ENCODE measurements around the gene OSTM1. TPM values are rescaled to one million over a fixed set of nuclear protein-coding genes. Genes with fewer than 3 reads are reported as not detected.

The OSTM1 gene
- total and polyA plus RNA-seq, 2 of the 13 experiments (the other 11 are each of a cell fraction or from before 2014, with no cell fraction given): 8.7 to 20.5 TPM

DNA sequence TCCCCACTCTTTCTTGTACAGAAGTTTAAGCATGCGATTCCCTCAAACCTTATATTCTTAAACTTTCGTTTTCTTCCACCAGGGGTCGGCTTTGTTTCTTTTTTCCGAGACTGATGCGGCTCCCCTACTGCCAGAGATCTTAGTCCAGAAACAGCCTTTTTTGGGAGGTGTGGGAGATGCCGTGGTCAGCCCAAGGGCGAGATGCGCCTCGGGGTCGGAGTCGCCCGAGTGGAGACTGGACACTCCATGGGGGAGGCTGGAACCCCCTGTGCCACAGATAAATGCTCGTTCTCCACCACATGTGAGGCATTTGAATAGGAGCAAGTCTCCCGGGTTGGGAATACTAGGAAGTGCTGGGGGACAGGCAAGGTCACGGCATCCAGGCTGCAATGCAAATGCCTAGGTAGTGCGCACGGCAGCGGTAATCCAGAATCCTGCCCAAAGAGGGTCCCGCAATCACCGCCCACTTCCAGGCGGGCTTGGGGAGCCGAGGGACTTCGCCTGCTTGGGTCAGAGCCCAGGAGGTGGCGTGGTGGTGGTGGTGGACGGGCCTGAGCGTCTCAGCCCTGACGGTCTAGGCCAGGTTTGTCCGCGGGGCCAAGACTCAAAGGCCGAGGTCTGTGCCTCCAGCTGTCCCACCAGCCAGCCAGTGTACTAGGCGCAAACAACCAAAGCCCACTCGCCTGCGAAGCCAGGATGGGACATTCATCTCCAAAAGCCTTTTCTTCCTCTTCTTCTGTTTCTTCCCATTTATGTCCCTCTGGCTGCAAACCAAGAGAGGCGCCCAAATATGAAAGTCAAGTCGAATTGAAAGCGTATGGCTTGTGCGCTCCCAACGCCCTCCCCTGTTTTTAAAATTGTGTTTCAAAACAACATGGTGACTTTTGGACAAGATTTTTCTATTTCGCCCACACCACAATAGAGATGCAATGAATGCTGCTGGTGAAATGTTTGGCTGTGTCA, 39.3 kb upstream of the OSTM1 start (continued):
- TF ChIP-seq, protein P1, sequence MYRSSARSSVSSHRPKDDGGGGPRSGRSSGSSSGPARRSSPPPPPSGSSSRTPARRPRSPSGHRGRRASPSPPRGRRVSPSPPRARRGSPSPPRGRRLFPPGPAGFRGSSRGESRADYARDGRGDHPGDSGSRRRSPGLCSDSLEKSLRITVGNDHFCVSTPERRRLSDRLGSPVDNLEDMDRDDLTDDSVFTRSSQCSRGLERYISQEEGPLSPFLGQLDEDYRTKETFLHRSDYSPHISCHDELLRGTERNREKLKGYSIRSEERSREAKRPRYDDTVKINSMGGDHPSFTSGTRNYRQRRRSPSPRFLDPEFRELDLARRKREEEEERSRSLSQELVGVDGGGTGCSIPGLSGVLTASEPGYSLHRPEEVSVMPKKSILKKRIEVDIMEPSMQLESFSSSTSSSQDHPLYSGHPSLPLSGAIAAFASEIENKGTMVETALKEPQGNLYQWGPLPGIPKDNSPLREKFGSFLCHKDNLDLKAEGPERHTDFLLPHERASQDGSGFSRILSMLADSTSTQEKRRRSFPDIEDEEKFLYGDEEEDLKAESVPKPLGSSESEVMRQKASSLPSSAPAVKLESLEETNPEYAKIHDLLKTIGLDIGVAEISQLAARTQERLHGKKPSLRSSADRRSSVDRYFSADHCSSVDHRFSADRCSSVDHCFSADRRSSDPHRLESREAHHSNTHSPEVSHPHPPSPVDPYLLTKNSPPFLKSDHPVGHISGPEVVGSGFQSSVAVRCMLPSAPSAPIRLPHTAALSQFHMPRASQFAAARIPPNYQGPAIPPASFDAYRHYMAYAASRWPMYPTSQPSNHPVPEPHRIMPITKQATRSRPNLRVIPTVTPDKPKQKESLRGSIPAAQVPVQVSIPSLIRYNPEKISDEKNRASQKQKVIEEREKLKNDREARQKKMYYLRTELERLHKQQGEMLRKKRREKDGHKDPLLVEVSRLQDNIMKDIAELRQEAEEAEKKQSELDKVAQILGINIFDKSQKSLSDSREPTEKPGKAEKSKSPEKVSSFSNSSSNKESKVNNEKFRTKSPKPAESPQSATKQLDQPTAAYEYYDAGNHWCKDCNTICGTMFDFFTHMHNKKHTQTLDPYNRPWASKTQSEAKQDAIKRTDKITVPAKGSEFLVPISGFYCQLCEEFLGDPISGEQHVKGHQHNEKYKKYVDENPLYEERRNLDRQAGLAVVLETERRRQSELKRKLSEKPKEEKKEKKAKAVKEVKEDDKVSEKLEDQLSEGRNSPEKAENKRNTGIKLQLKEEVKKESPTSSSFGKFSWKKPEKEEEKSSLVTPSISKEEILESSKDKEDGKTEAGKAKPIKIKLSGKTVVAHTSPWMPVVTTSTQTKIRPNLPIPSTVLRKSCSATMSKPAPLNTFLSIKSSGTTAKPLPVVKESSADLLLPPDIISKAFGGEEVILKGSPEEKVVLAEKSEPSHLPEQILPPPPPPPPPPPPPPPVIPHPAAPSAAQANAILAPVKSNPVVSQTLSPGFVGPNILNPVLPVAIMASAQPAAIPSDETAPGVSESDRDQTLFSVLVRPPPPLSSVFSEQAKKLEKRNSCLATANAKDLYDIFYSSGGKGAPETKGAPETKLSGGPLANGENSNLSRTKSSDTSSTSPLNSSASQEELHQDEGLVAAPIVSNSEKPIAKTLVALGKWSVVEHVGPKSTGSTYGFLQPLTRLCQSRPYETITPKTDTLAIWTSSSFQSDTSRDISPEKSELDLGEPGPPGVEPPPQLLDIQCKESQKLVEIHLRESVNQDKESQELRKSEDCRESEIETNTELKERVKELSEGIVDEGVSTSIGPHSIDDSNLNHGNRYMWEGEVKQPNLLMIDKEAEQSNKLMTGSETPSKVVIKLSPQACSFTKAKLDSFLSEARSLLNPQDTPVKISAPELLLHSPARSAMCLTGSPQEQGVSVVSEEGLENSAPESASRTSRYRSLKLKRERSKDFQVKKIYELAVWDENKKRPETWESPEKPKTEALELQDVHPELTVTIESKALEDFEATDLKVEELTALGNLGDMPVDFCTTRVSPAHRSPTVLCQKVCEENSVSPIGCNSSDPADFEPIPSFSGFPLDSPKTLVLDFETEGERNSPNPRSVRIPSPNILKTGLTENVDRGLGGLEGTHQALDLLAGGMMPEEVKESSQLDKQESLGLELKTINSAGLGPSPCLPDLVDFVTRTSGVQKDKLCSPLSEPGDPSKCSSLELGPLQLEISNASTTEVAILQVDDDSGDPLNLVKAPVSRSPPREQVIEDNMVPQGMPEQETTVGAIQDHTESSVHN (CRISPR knock-in tag; IDR thresholded peaks at IDR 0.05): peak; percentile 48; the same call in 1 of the 2 replicates
- TF ChIP-seq CBFB (CRISPR knock-in tag; IDR thresholded peaks at IDR 0.05): 0 out of 2 replicates have a peak, but pooled peaks have one; percentile 26
- TF ChIP-seq FOXK2 (IDR thresholded peaks at IDR 0.05): no peak
- TF ChIP-seq, protein P2, sequence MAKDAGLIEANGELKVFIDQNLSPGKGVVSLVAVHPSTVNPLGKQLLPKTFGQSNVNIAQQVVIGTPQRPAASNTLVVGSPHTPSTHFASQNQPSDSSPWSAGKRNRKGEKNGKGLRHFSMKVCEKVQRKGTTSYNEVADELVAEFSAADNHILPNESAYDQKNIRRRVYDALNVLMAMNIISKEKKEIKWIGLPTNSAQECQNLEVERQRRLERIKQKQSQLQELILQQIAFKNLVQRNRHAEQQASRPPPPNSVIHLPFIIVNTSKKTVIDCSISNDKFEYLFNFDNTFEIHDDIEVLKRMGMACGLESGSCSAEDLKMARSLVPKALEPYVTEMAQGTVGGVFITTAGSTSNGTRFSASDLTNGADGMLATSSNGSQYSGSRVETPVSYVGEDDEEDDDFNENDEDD (CRISPR knock-in tag; IDR thresholded peaks at IDR 0.05; ENCODE audit: borderline replicate concordance): 0 out of 2 replicates have a peak, but pooled peaks have one; percentile 41
- TF ChIP-seq, protein P3, sequence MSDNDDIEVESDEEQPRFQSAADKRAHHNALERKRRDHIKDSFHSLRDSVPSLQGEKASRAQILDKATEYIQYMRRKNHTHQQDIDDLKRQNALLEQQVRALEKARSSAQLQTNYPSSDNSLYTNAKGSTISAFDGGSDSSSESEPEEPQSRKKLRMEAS (IDR thresholded peaks at IDR 0.05): peak; percentile 31; the same call in 1 of the 2 replicates
- TF ChIP-seq, protein P4, sequence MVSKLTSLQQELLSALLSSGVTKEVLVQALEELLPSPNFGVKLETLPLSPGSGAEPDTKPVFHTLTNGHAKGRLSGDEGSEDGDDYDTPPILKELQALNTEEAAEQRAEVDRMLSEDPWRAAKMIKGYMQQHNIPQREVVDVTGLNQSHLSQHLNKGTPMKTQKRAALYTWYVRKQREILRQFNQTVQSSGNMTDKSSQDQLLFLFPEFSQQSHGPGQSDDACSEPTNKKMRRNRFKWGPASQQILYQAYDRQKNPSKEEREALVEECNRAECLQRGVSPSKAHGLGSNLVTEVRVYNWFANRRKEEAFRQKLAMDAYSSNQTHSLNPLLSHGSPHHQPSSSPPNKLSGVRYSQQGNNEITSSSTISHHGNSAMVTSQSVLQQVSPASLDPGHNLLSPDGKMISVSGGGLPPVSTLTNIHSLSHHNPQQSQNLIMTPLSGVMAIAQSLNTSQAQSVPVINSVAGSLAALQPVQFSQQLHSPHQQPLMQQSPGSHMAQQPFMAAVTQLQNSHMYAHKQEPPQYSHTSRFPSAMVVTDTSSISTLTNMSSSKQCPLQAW (CRISPR knock-in tag; IDR thresholded peaks at IDR 0.05): peak; percentile 28; the same call in 1 of the 2 replicates
- TF ChIP-seq MED8 (CRISPR knock-in tag; IDR thresholded peaks at IDR 0.05; ENCODE audit: insufficient replicate concordance): no peak
- peak; percentile 49; the same call in 1 of the 2 replicates for TF ChIP-seq MTF2 (CRISPR knock-in tag; IDR thresholded peaks at IDR 0.05; ENCODE audit: borderline replicate concordance)
- TF ChIP-seq, protein P5, sequence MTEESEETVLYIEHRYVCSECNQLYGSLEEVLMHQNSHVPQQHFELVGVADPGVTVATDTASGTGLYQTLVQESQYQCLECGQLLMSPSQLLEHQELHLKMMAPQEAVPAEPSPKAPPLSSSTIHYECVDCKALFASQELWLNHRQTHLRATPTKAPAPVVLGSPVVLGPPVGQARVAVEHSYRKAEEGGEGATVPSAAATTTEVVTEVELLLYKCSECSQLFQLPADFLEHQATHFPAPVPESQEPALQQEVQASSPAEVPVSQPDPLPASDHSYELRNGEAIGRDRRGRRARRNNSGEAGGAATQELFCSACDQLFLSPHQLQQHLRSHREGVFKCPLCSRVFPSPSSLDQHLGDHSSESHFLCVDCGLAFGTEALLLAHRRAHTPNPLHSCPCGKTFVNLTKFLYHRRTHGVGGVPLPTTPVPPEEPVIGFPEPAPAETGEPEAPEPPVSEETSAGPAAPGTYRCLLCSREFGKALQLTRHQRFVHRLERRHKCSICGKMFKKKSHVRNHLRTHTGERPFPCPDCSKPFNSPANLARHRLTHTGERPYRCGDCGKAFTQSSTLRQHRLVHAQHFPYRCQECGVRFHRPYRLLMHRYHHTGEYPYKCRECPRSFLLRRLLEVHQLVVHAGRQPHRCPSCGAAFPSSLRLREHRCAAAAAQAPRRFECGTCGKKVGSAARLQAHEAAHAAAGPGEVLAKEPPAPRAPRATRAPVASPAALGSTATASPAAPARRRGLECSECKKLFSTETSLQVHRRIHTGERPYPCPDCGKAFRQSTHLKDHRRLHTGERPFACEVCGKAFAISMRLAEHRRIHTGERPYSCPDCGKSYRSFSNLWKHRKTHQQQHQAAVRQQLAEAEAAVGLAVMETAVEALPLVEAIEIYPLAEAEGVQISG (CRISPR knock-in tag; IDR thresholded peaks at IDR 0.05): 0 out of 2 replicates have a peak, but pooled peaks have one; percentile 13
